Glutamatergic neuron (in vitro differentiated cells): ENCODE measurements around the gene ANO7. TPM values are rescaled to one million over a fixed set of nuclear protein-coding genes. Genes with fewer than 3 reads are reported as not detected.

Source experiments
- DNase-seq: peaks from one replicate; pipeline ENCODE4 v3.0.0; 2022
- H3K27ac Mint-ChIP-seq: one replicate; pipeline ENCODE4 v1.8.0; 2020; ENCODE audit warnings: mild to moderate bottlenecking, mixed read lengths, inconsistent platforms; ENCODE audit not compliant: unreplicated experiment
- H3K27me3 Mint-ChIP-seq: one replicate; pipeline ENCODE4 v1.8.0; 2020; ENCODE audit warnings: mild to moderate bottlenecking, moderate library complexity, mixed read lengths, inconsistent platforms; ENCODE audit not compliant: unreplicated experiment
- H3K36me3 Mint-ChIP-seq: one replicate; pipeline ENCODE4 v1.8.0; 2020; ENCODE audit warnings: mild to moderate bottlenecking, mixed read lengths, inconsistent platforms; ENCODE audit not compliant: unreplicated experiment
- H3K4me1 Mint-ChIP-seq: one replicate; pipeline ENCODE4 v1.8.0; 2020; ENCODE audit warnings: mild to moderate bottlenecking, low read depth, mixed read lengths, inconsistent platforms; ENCODE audit not compliant: unreplicated experiment
- H3K4me3 Mint-ChIP-seq: one replicate; pipeline ENCODE4 v1.8.0; 2020; ENCODE audit warnings: mild to moderate bottlenecking, mixed read lengths, inconsistent platforms; ENCODE audit not compliant: unreplicated experiment
- H3K9me3 Mint-ChIP-seq: one replicate; pipeline ENCODE4 v1.8.0; 2020; ENCODE audit warnings: mild to moderate bottlenecking, moderate library complexity, mixed read lengths, inconsistent platforms; ENCODE audit not compliant: unreplicated experiment
- total RNA-seq: library from RNA; stranded (reverse); fragmentation: NEBNext Ultra II Directional; extraction: Animal tissue kit (Norgen Biotek cat#: 25700); gene quantifications from one replicate; pipeline ENCODE4 v1.2.1, GENCODE V29; 2021; ENCODE audit not compliant: unreplicated experiment
- TF ChIP-seq, protein P1 (sequence below): fragments of 200-600 bp; sonication (generic); IDR thresholded peaks from one replicate; pipeline ENCODE4 v1.5.0; 2021; ENCODE audit not compliant: partially characterized antibody, unreplicated experiment

ANO7 gene
- total RNA-seq, 1 donor from 2014 or later = 2.6 TPM

DNA sequence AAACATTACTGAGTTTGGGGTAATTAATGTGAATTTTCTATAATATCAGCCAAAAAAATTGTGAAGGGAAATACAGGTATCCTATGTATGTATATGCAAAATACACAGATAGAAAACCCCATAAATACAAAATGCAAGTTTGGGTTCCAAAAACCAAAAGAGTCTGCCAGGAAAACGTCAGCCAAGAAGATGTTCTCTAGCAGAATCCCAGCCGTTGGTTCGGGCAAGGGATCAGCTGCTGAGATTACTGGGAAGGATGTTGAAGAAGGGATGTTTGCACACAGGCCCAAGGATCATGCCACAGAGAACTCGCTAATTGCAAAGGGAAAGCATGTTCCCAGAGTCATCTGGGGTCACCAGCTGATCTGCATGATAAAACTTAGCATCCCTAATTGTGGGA is 9.5 kb upstream of the ANO7 start:
- Mint-ChIP-seq H3K27ac (no peak overlapping the region), H3K9me3 (peaks cover 4% of the 10 kb centered on the region), H3K4me1 (no peaks in the 10 kb centered on the region), H3K36me3 (no peaks in the 10 kb centered on the region), H3K27me3 (peaks cover 1% of the 10 kb centered on the region), H3K4me3 (no peak overlapping the region)
- DNase-seq = no peak
- TF ChIP-seq, protein P1, sequence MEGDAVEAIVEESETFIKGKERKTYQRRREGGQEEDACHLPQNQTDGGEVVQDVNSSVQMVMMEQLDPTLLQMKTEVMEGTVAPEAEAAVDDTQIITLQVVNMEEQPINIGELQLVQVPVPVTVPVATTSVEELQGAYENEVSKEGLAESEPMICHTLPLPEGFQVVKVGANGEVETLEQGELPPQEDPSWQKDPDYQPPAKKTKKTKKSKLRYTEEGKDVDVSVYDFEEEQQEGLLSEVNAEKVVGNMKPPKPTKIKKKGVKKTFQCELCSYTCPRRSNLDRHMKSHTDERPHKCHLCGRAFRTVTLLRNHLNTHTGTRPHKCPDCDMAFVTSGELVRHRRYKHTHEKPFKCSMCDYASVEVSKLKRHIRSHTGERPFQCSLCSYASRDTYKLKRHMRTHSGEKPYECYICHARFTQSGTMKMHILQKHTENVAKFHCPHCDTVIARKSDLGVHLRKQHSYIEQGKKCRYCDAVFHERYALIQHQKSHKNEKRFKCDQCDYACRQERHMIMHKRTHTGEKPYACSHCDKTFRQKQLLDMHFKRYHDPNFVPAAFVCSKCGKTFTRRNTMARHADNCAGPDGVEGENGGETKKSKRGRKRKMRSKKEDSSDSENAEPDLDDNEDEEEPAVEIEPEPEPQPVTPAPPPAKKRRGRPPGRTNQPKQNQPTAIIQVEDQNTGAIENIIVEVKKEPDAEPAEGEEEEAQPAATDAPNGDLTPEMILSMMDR = no peak

DNA sequence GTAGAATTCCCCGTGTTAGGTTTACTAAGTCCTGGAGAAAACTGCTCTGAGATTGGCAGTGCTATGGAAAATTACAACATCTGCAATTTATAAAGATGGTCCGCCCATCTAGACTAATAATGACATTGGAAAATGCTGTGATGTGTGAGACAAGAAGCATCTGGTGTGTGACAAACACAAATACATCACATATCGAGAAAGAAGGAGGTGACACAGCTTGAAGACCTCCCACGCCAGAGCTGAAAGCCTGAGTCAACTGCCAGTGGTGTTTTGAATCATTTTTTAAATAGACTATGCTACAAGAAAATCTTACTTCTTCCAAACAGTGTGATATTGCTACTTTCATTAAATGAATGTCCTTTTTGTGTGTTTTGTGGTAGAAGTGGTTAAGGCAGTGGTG is 8.6 kb upstream of the ANO7 start:
- TF ChIP-seq, protein P1 = no peak
- no peak for DNase-seq
- H3K27ac Mint-ChIP-seq = no peak overlapping the region
- H3K4me3 Mint-ChIP-seq = no peak overlapping the region
- H3K9me3 Mint-ChIP-seq = peaks cover 4% of the 10 kb centered on the region
- H3K27me3 Mint-ChIP-seq = no peaks in the 10 kb centered on the region
- no peaks in the 10 kb centered on the region for H3K4me1 Mint-ChIP-seq
- H3K36me3 Mint-ChIP-seq = no peaks in the 10 kb centered on the region

DNA sequence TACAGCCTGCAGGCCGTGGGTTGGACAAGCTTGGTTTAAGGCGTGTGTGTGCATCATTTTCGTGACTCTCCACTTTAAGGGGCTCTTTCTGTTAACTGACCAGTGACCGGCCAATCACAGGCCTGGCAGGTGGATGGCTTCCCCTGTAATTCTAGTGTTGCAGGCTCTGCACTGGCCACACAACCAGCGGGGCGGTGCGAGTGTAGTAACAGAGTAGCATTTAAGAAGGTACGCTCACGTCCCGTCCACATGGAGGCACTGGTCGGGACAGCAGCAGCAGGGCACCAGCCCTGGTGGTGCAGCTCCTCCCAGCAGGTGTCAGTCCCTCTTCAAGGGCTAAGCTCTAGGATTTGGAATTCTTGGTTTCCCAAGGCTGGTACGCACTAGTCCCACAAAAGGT is 8.0 kb upstream of the ANO7 start:
- peaks cover 4% of the 10 kb centered on the region for H3K9me3 Mint-ChIP-seq
- no peak overlapping the region for H3K4me3 Mint-ChIP-seq
- DNase-seq = no peak
- H3K27ac Mint-ChIP-seq = no peak overlapping the region
- no peaks in the 10 kb centered on the region for H3K4me1 Mint-ChIP-seq
- TF ChIP-seq, protein P1 = no peak
- no peaks in the 10 kb centered on the region for H3K36me3 Mint-ChIP-seq
- H3K27me3 Mint-ChIP-seq = no peaks in the 10 kb centered on the region

DNA sequence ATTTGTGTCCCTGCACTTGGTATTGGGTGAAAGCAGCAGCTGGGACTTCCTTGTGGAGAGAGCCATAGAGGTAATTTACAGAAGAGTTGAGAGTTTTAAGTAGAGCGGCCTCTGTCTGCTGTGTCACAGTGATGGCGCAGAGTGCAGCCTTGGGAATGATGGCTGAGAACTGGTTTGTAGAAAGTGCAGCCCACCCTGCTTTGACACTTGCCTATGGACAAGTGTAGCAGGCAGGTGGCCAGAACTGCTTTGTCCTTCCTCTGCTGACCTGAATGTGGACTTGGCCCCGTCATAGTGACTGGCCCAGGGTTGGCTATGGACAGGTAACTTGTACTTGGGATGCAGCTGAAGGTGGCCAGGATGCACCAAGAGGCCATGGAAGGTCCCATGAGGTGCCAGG is 6.4 kb upstream of the ANO7 start:
- Mint-ChIP-seq H3K36me3 (no peaks in the 10 kb centered on the region), H3K4me3 (no peak overlapping the region), H3K27me3 (no peaks in the 10 kb centered on the region), H3K4me1 (no peaks in the 10 kb centered on the region), H3K27ac (no peak overlapping the region), H3K9me3 (peaks cover 5% of the 10 kb centered on the region)
- DNase-seq = no peak
- TF ChIP-seq, protein P1 = no peak

DNA sequence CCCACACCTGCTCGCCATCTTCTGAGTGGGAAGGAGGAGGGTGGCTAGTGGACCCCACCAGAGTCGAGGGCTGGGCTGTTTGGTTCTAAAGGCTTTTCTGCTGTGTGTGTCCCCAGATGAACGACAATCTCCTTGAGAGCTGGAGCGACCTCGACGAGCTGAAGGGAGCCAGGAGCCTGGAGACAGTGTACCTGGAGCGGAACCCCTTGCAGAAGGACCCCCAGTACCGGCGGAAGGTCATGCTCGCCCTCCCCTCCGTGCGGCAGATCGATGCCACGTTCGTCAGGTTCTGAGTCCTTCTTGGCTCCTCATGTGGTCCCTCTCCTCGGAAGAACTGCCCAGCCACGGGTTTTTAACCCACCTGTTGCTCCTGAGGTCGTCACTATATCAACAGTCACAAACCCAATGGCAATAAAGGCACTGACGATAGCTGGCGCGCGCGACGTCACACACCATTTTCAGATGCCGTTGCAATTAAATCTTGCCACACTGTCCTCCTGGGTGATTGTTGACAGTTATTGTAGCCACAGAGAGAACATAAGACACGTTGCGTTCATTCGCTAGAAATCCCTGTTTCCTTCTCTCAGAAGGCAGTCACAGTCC is 5.8 kb upstream of the ANO7 start:
- no peak overlapping the region for H3K27ac Mint-ChIP-seq
- TF ChIP-seq, protein P1 = no peak
- H3K9me3 Mint-ChIP-seq = peaks cover 5% of the 10 kb centered on the region
- H3K4me1 Mint-ChIP-seq = no peaks in the 10 kb centered on the region
- no peak for DNase-seq
- no peaks in the 10 kb centered on the region for H3K36me3 Mint-ChIP-seq
- no peak overlapping the region for H3K4me3 Mint-ChIP-seq
- no peaks in the 10 kb centered on the region for H3K27me3 Mint-ChIP-seq
